ENCODE data around the gene TMEM176A. TPM values are rescaled to one million over a fixed set of nuclear protein-coding genes. Genes with fewer than 3 reads are reported as not detected.

Gene TMEM176A
- polyA plus RNA-seq, 2 of the 4 experiments (the other 2 are of a cell fraction), result 0.05 TPM; not detected in 1

GRCh38 chr7:150759479-150759878 lies 41.1 kb upstream of the TMEM176A start:
- Histone ChIP-seq H3K4me1 (no peaks in the 10 kb centered on the region), H3K4me2 (no peak overlapping the region), H3K4me3 (no peak overlapping the region), H3K27ac (no peak overlapping the region), H3K9me3 (no peaks in the 10 kb centered on the region)
- DNase-seq (ENCODE audit: low read depth in 1 of 2, low spot score in 1 of 2) (no peak), FAIRE-seq (no peak), ATAC-seq (no peak)
- 3% methylated on average over 1 of the region's 1 CpG for WGBS (ENCODE audit: missing lambda C conversion rate)
- ChIA-PET POLR2A (no interaction called here), CTCF (interaction anchor here (0.5 to 1.2 kb wide), 2 partner anchors 18 to 310 kb away, joined by 3 to 4 read pairs; no protein-coding TSS in a partner anchor)
- TF ChIP-seq ZC3H11A (IDR thresholded peaks at IDR 0.05) (no peak), PHF8 (IDR thresholded peaks at IDR 0.05; ENCODE audit: borderline replicate concordance, low read depth) (no peak), FOXS1 (CRISPR knock-in tag; IDR thresholded peaks at IDR 0.05) (no peak), NPAS2 (CRISPR knock-in tag; IDR thresholded peaks at IDR 0.05; ENCODE audit: borderline replicate concordance) (no peak), RFX5 (IDR thresholded peaks at IDR 0.05) (no peak), JUNB (IDR thresholded peaks at IDR 0.05) (no peak)

DNA sequence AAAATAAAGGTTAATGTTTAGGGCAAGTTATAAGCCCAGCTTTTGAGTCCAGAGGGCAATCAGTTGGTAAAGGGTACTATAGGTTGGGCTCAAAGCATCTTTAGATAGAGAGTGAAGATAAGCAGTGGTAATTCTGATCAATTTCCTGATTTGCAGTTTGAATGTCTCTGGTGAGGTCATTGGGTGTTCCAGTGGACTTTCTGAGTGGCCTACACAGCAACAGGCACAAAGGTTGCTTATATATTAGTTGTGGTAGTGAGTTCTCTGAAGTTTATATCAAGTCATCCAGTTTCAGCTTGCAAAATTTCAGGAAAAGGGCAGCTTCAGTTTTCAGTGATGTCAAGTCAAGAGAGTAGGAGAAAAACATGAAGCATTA lies 34.2 kb upstream of the TMEM176A start:
- H3K9me3 ChIP-seq, result no peaks in the 10 kb centered on the region
- no peaks in the 10 kb centered on the region for H3K4me1 ChIP-seq
- TF ChIP-seq TFCP2L1 (CRISPR knock-in tag; IDR thresholded peaks at IDR 0.05) (no peak), CBX2 (IDR thresholded peaks at IDR 0.05; ENCODE audit: borderline replicate concordance, low read depth) (no peak), ELK1 (IDR thresholded peaks at IDR 0.05; ENCODE audit: low read depth, low read length) (no peak), JUN (IDR thresholded peaks at IDR 0.05) (no peak), KDM1A (IDR thresholded peaks at IDR 0.05; ENCODE audit: low read depth) (no peak), NFE2L2 (conservative IDR thresholded peaks at IDR 0.05; ENCODE audit: low read length) (no peak), ZSCAN20 (CRISPR knock-in tag; IDR thresholded peaks at IDR 0.05) (no peak), FOSL2 (IDR thresholded peaks at IDR 0.05) (no peak), FOSL2 (CRISPR knock-in tag; IDR thresholded peaks at IDR 0.05) (no peak), NR3C1 (IDR thresholded peaks at IDR 0.05) (no peak), E2F6 (IDR thresholded peaks at IDR 0.05; ENCODE audit: borderline replicate concordance, low read depth) (no peak), EHF (CRISPR knock-in tag; IDR thresholded peaks at IDR 0.05) (no peak), SREBF2 (IDR thresholded peaks at IDR 0.05) (no peak), GATA3 (IDR thresholded peaks at IDR 0.05; ENCODE audit: borderline replicate concordance) (no peak), MYC (IDR thresholded peaks at IDR 0.05; ENCODE audit: borderline replicate concordance, low read length) (no peak), RARB (CRISPR knock-in tag; IDR thresholded peaks at IDR 0.05) (no peak), EHMT2 (IDR thresholded peaks at IDR 0.05; ENCODE audit: low read depth) (no peak), HOXB5 (CRISPR knock-in tag; IDR thresholded peaks at IDR 0.05) (no peak), MAFK (IDR thresholded peaks at IDR 0.05; ENCODE audit: partially characterized antibody) (no peak)
- TF ChIP-seq, protein P1, sequence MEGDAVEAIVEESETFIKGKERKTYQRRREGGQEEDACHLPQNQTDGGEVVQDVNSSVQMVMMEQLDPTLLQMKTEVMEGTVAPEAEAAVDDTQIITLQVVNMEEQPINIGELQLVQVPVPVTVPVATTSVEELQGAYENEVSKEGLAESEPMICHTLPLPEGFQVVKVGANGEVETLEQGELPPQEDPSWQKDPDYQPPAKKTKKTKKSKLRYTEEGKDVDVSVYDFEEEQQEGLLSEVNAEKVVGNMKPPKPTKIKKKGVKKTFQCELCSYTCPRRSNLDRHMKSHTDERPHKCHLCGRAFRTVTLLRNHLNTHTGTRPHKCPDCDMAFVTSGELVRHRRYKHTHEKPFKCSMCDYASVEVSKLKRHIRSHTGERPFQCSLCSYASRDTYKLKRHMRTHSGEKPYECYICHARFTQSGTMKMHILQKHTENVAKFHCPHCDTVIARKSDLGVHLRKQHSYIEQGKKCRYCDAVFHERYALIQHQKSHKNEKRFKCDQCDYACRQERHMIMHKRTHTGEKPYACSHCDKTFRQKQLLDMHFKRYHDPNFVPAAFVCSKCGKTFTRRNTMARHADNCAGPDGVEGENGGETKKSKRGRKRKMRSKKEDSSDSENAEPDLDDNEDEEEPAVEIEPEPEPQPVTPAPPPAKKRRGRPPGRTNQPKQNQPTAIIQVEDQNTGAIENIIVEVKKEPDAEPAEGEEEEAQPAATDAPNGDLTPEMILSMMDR (IDR thresholded peaks at IDR 0.05), result no peak
- TF ChIP-seq, protein P2, sequence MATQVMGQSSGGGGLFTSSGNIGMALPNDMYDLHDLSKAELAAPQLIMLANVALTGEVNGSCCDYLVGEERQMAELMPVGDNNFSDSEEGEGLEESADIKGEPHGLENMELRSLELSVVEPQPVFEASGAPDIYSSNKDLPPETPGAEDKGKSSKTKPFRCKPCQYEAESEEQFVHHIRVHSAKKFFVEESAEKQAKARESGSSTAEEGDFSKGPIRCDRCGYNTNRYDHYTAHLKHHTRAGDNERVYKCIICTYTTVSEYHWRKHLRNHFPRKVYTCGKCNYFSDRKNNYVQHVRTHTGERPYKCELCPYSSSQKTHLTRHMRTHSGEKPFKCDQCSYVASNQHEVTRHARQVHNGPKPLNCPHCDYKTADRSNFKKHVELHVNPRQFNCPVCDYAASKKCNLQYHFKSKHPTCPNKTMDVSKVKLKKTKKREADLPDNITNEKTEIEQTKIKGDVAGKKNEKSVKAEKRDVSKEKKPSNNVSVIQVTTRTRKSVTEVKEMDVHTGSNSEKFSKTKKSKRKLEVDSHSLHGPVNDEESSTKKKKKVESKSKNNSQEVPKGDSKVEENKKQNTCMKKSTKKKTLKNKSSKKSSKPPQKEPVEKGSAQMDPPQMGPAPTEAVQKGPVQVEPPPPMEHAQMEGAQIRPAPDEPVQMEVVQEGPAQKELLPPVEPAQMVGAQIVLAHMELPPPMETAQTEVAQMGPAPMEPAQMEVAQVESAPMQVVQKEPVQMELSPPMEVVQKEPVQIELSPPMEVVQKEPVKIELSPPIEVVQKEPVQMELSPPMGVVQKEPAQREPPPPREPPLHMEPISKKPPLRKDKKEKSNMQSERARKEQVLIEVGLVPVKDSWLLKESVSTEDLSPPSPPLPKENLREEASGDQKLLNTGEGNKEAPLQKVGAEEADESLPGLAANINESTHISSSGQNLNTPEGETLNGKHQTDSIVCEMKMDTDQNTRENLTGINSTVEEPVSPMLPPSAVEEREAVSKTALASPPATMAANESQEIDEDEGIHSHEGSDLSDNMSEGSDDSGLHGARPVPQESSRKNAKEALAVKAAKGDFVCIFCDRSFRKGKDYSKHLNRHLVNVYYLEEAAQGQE (IDR thresholded peaks at IDR 0.05), result no peak
- H3K27ac ChIP-seq, result no peak overlapping the region
- POLR2A ChIA-PET, result no interaction called here
- H3K4me2 ChIP-seq, result no peak overlapping the region
- CTCF ChIA-PET, result no interaction called here
- DNase-seq (ENCODE audit: low read depth in 1 of 2, low spot score in 1 of 2) (no peak), FAIRE-seq (no peak), ATAC-seq (no peak)
- no peak overlapping the region for H3K4me3 ChIP-seq

Data from A549 (cell line).